Endometrial microvascular endothelial cells (primary cell): ENCODE results near the gene CACNG6. TPM values are rescaled to one million over a fixed set of nuclear protein-coding genes. Genes with fewer than 3 reads are reported as not detected.

Experiments
- in situ Hi-C: cut with HindIII; loops from 2 replicates; pipeline ENCODE4 v1.10.0; 2017; ENCODE audit warnings: low sequenced_read_pairs, low pct_unique_long_range_greater_than_20kb; ENCODE audit errors: inconsistent ontology term
- total RNA-seq: library from RNA; depleted of rRNA; stranded (reverse); fragments of >200 nt; gene quantifications from one replicate; pipeline ENCODE4 v1.2.3, GENCODE V29; 2015; ENCODE audit errors: inconsistent ontology term

Gene CACNG6
- total RNA-seq, 1 donor from 2014 or later: 3.5 TPM

- in situ Hi-C loops: loop anchor here (25.0 kb wide), 1 partner anchor 118 kb away; the partner anchor contains the start of gene CACNG7
Measured at GRCh38 chr19:54029930-54030490, 38.6 kb downstream of the CACNG6 start.

GRCh38 chr19:54030895-54031586 lies 39.6 kb downstream of the CACNG6 start:
- in situ Hi-C loops: loop anchor here (25.0 kb wide), 1 partner anchor 119 kb away; the partner anchor contains the start of gene CACNG7

- in situ Hi-C loops: loop anchor here (25.0 kb wide), 1 partner anchor 123 kb away; the partner anchor contains the start of gene CACNG7
Measured at GRCh38 chr19:54035215-54036178, 44.1 kb downstream of the CACNG6 start.

GRCh38 chr19:54036542-54036941 lies 45.1 kb downstream of the CACNG6 start:
- in situ Hi-C loops: loop anchor here (25.0 kb wide), 1 partner anchor 124 kb away; the partner anchor contains the start of gene CACNG7

GRCh38 chr19:54040003-54040402 lies 48.6 kb downstream of the CACNG6 start:
- in situ Hi-C loops: loop anchor here (25.0 kb wide), 1 partner anchor 128 kb away; the partner anchor contains the start of gene CACNG7

GRCh38 chr19:54041969-54042606 lies 50.7 kb downstream of the CACNG6 start:
- in situ Hi-C loops: loop anchor here (25.0 kb wide), 1 partner anchor 130 kb away; the partner anchor contains the start of gene CACNG7

GRCh38 chr19:54042989-54043388 lies 51.6 kb downstream of the CACNG6 start:
- in situ Hi-C loops: loop anchor here (25.0 kb wide), 1 partner anchor 131 kb away; the partner anchor contains the start of gene CACNG7

GRCh38 chr19:54045771-54046170 lies 54.3 kb downstream of the CACNG6 start:
- in situ Hi-C loops: loop anchor here (25.0 kb wide), 1 partner anchor 133 kb away; the partner anchor contains the start of gene CACNG7

GRCh38 chr19:54047616-54048015 lies 56.2 kb downstream of the CACNG6 start:
- in situ Hi-C loops: loop anchor here (25.0 kb wide), 1 partner anchor 135 kb away; the partner anchor contains the start of gene CACNG7

Other genes starting within 250 kb of the CACNG6 start
- gene NLRP12, start 167.3 kb upstream of the CACNG6 start, total RNA-seq: 0.19 TPM
- 60.7 TPM for gene MYADM, start 123.8 kb upstream of the CACNG6 start, total RNA-seq
- gene PRKCG, start 109.4 kb upstream of the CACNG6 start, total RNA-seq: not detected
- gene CACNG7, start 82.4 kb upstream of the CACNG6 start, total RNA-seq: not detected
- 0.09 TPM for gene CACNG8, start 28.7 kb upstream of the CACNG6 start, total RNA-seq
- gene VSTM1, start 72.3 kb downstream of the CACNG6 start, total RNA-seq: not detected
- gene TARM1, start 89.7 kb downstream of the CACNG6 start, total RNA-seq: not detected
- gene OSCAR, start 109.2 kb downstream of the CACNG6 start, total RNA-seq: not detected
- 16.4 TPM for gene NDUFA3, start 111.2 kb downstream of the CACNG6 start, total RNA-seq
- 45.4 TPM for gene TFPT, start 124.0 kb downstream of the CACNG6 start, total RNA-seq
- 127 TPM for gene PRPF31, start 124.1 kb downstream of the CACNG6 start, total RNA-seq
- gene CNOT3, start 146.1 kb downstream of the CACNG6 start, total RNA-seq: 20.3 TPM
- gene LENG1, start 168.1 kb downstream of the CACNG6 start, total RNA-seq: 15.8 TPM
- not detected for gene TMC4, start 181.5 kb downstream of the CACNG6 start, total RNA-seq
- gene MBOAT7, start 197.9 kb downstream of the CACNG6 start, total RNA-seq: 303 TPM
- 77.5 TPM for gene TSEN34, start 199.7 kb downstream of the CACNG6 start, total RNA-seq
- gene RPS9, start 209.2 kb downstream of the CACNG6 start, total RNA-seq: 2,287 TPM
- gene LILRB3, start 231.4 kb downstream of the CACNG6 start, total RNA-seq: not detected